SK-N-SH (cell line): ENCODE measurements around the gene AGAP1. TPM values are rescaled to one million over a fixed set of nuclear protein-coding genes. Genes with fewer than 3 reads are reported as not detected.

ENCODE experiments used
- CTCF ChIA-PET: fragments of 300-600, 350-600 bp; formaldehyde crosslinking; extraction: SDS; loops from one replicate; lab custom pipeline; 2021; lab: Yijun Ruan, JAX
- POLR2A ChIA-PET: fragments of 350-600 bp; sonication (Branson Sonifier 250); formaldehyde crosslinking; extraction: SDS; loops from one replicate; lab custom pipeline; 2020; ENCODE audit warnings: antibody characterized with exemption, inconsistent platforms; lab: Yijun Ruan, JAX
- DNase-seq: peaks from one replicate; pipeline ENCODE4 v3.0.0; 2012
- H2AFZ ChIP-seq: fragments of 200-600 bp; sonication (generic); 2 replicates; pipeline ENCODE4 v1.8.1; 2016; ENCODE audit warnings: antibody characterized with exemption, mild to moderate bottlenecking, low read depth
- H3F3A ChIP-seq: fragments of 200-600 bp; sonication (generic); replicated peaks from 2 replicates; pipeline ENCODE3; 2016; ENCODE audit warnings: antibody characterized with exemption, mild to moderate bottlenecking; ENCODE audit not compliant: insufficient read depth
- H3K27ac ChIP-seq, 2 experiments: fragments of 200-500 bp in 1 of 2; fragments of 200-600 bp in 1 of 2; sonication (Bioruptor generic) in 1 of 2; sonication (generic), shearing (Covaris generic) in 1 of 2; 2 replicates each; pipeline versions ENCODE4 v1.5.1 to v1.6.1; 2014 to 2016; ENCODE audit warnings: low read depth in 2 of 2, inconsistent platforms in 1 of 2, low read length in 1 of 2, mild to moderate bottlenecking in 1 of 2, mixed read lengths in 1 of 2
- H3K27me3 ChIP-seq: fragments of 200-600 bp; sonication (generic), shearing (Covaris generic); 2 replicates; pipeline ENCODE4 v1.6.1; 2016; ENCODE audit warnings: mixed run types; ENCODE audit not compliant: insufficient read depth
- H3K36me3 ChIP-seq, 2 experiments: fragments of 200-500 bp in 1 of 2; fragments of 200-600 bp in 1 of 2; sonication (Bioruptor generic) in 1 of 2; sonication (generic) in 1 of 2; replicated peaks in 1 of 2; 2 replicates each; pipeline versions ENCODE3 to v1.5.1; 2014 to 2016; ENCODE audit warnings: low read length in 1 of 2, mild to moderate bottlenecking in 1 of 2; ENCODE audit not compliant: insufficient read depth in 2 of 2, control insufficient read depth in 1 of 2
- H3K4me1 ChIP-seq, 2 experiments: fragments of 200-500 bp in 1 of 2; fragments of 200-600 bp in 1 of 2; sonication (Bioruptor generic) in 1 of 2; sonication (generic), shearing (Covaris generic) in 1 of 2; 2 replicates each; pipeline versions ENCODE4 v1.5.1 to v1.6.1; 2014 to 2016; ENCODE audit warnings: low read depth in 1 of 2, low read length in 1 of 2, mixed run types in 1 of 2; ENCODE audit not compliant: insufficient read depth in 2 of 2, control insufficient read depth in 1 of 2
- H3K4me2 ChIP-seq: fragments of 200-600 bp; sonication (generic), shearing (Covaris generic); 2 replicates; pipeline ENCODE4 v1.6.1; 2017; ENCODE audit warnings: mixed run types
- H3K4me3 ChIP-seq, 2 experiments: fragments of 200-500 bp in 1 of 2; fragments of 200-600 bp in 1 of 2; sonication (Bioruptor generic) in 1 of 2; sonication (generic), shearing (Covaris generic) in 1 of 2; 2 replicates each; pipeline versions ENCODE4 v1.5.1 to v1.8.1; 2014 to 2016; ENCODE audit warnings: low read depth in 2 of 2, inconsistent platforms in 1 of 2, low read length in 1 of 2, mild to moderate bottlenecking in 1 of 2, mixed read lengths in 1 of 2, moderate library complexity in 1 of 2
- H3K79me2 ChIP-seq: fragments of 200-600 bp; sonication (generic); 2 replicates; pipeline ENCODE4 v1.8.1; 2017; ENCODE audit warnings: mild to moderate bottlenecking; ENCODE audit not compliant: insufficient read depth
- H3K9ac ChIP-seq: fragments of 200-600 bp; sonication (generic); 2 replicates; pipeline ENCODE4 v1.6.1; 2017; ENCODE audit warnings: mixed run types
- H3K9me2 ChIP-seq: fragments of 200-600 bp; sonication (generic); 2 replicates; pipeline ENCODE4 v1.6.1; 2017; ENCODE audit warnings: mixed run types
- H3K9me3 ChIP-seq: fragments of 200-600 bp; sonication (generic); 2 replicates; pipeline ENCODE4 v1.6.1; 2017; ENCODE audit warnings: mixed run types, mild to moderate bottlenecking, moderate library complexity
- H4K20me1 ChIP-seq: fragments of 200-600 bp; sonication (generic); 2 replicates; pipeline ENCODE4 v1.6.1; 2017; ENCODE audit warnings: mild to moderate bottlenecking, mixed run types; ENCODE audit not compliant: insufficient read depth
- CHD2 ChIP-seq: fragments of 150-350 bp; IDR thresholded peaks from 2 replicates; pipeline ENCODE4 v1.6.1; 2018; ENCODE audit warnings: low read length; ENCODE audit not compliant: partially characterized antibody
- EP300 ChIP-seq, 2 experiments: IDR thresholded peaks; 2 replicates each; pipeline versions ENCODE4 v1.4.0 to v1.6.1; 2012; ENCODE audit warnings: borderline replicate concordance in 1 of 2, low read depth in 1 of 2, low read length in 1 of 2
- EZH2phosphoT487 ChIP-seq: fragments of 200-600 bp; sonication (generic); IDR thresholded peaks from 2 replicates; pipeline ENCODE4 v1.6.1; 2017; ENCODE audit warnings: low read depth, mixed run types, mild to moderate bottlenecking, antibody characterized with exemption, moderate library complexity, borderline replicate concordance
- FOXJ3 ChIP-seq: sonication (generic); formaldehyde crosslinking; IDR thresholded peaks from 2 replicates; pipeline ENCODE4 v1.5.1; 2020; ENCODE audit warnings: mild to moderate bottlenecking, missing genetic modification reagents
- GATA2 ChIP-seq: sonication (generic); formaldehyde crosslinking; IDR thresholded peaks from 2 replicates; pipeline ENCODE4 v1.5.0; 2020; ENCODE audit warnings: mild to moderate bottlenecking, missing genetic modification reagents
- JUND ChIP-seq: IDR thresholded peaks from 2 replicates; pipeline ENCODE4 v1.4.0; 2012
- MEF2A ChIP-seq: IDR thresholded peaks from 2 replicates; pipeline ENCODE4 v1.4.0; 2012; ENCODE audit warnings: low read depth, borderline replicate concordance
- NFIC ChIP-seq: IDR thresholded peaks from 2 replicates; pipeline ENCODE4 v1.4.0; 2012; ENCODE audit warnings: borderline replicate concordance
- POLR2AphosphoS5 ChIP-seq: IDR thresholded peaks from 2 replicates; pipeline ENCODE4 v1.6.1; 2012; ENCODE audit warnings: low read depth, low read length
- RCOR1 ChIP-seq: fragments of 150-350 bp; IDR thresholded peaks from 2 replicates; pipeline ENCODE4 v1.6.1; 2017; ENCODE audit warnings: antibody characterized with exemption, low read length
- RFX5 ChIP-seq: IDR thresholded peaks from 2 replicates; pipeline ENCODE4 v1.6.1; 2012; ENCODE audit warnings: mild to moderate bottlenecking, improper control_type of control experiment, low read length
- RXRA ChIP-seq: IDR thresholded peaks from 2 replicates; pipeline ENCODE4 v1.4.0; 2012; ENCODE audit warnings: low read depth, mild to moderate bottlenecking, borderline replicate concordance
- SMC3 ChIP-seq: IDR thresholded peaks from 2 replicates; pipeline ENCODE4 v1.6.1; 2012; ENCODE audit warnings: low read depth, low read length, improper control_type of control experiment
- TCF12 ChIP-seq: IDR thresholded peaks from 2 replicates; pipeline ENCODE4 v1.4.0; 2012
- YY1 ChIP-seq: IDR thresholded peaks from 2 replicates; pipeline ENCODE4 v1.4.0; 2012; ENCODE audit warnings: low read depth, mild to moderate bottlenecking
- WGBS: methylation state at CpG from one replicate; pipeline ENCODE4 v1.1.6; 2017; ENCODE audit warnings: low lambda C conversion rate; 5-methylcytosine and 5-hydroxymethylcytosine counted together
- polyA plus RNA-seq, 3 experiments: library from polyadenylated mRNA; depleted of rRNA; stranded (reverse); fragments of >200 nt; gene quantifications; 2 replicates each; pipeline ENCODE4 v1.2.3, GENCODE V29; 2012
- TF ChIP-seq, protein P1 (sequence below): fragments of 200-600 bp; sonication (generic); IDR thresholded peaks from 2 replicates; pipeline ENCODE4 v1.6.1; 2017; ENCODE audit warnings: antibody characterized with exemption, mild to moderate bottlenecking, moderate library complexity
- TF ChIP-seq, protein P2 (sequence below): IDR thresholded peaks from 2 replicates; pipeline ENCODE4 v1.4.0; 2012; ENCODE audit warnings: low read depth, borderline replicate concordance
- TF ChIP-seq, protein P3 (sequence below): IDR thresholded peaks from 2 replicates; pipeline ENCODE4; 2012
- TF ChIP-seq, protein P4 (sequence below): fragments of 150-350 bp; IDR thresholded peaks from 2 replicates; pipeline ENCODE4 v1.6.1; 2017; ENCODE audit warnings: antibody characterized with exemption, low read length, low read depth, borderline replicate concordance

The AGAP1 gene
- polyA plus RNA-seq, 1 of the 3 experiments (the other 2 are of a cell fraction), result 8.8 TPM

DNA sequence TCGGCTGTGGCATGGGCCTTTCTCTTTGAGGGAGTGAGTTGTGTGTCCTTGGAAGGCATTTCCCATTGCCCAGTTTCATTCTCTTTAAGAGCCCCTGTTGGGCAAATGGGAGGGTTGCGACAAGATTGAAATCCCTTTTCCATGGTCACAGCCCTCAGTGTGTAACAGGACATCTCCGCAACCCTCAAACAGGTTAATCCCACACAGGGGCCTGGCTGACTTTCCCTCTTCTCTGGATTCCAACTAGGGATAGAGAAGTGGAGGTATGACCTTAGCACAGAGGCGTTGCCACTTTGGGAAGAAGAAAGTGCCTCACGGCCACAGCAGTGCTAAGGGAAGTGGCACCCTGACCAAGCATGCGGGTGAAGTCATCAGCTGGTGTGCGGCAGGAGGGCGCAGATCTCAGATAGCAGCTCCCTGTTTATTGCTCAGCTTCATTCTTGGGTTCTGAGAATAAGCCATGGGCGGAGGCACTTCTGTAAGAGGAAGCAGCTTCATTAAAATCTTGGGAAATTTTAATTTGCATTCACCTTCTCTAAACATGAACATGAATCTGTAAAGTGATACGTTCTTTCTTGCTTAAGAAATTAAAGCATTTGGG lies 417.9 kb downstream of the AGAP1 start:
- 83% methylated on average over 10 of the region's 10 CpGs for WGBS
- no peak for DNase-seq

DNA sequence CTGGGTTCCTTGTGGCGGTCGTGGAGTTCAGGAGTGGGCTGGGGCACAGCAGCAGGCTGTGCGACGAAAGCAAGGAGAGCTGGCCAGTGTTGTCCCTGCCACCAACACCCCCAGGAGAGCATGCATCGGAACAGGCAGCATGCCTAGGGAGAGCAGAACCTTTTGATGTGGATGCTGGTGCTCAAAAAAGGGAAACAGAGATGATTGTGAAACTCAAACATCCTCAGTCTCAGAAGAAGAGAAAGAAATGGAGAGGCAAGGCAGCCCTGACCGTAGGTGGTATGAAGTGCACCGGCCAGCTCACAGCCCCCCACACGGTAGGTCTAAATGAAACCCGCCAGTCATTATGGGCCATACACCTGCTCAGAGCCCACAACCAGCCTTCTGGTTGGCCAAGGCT lies 420.9 kb downstream of the AGAP1 start:
- Histone ChIP-seq H3K4me3 (no peak overlapping the region), H3K36me3 (no peaks in the 10 kb centered on the region), H2AFZ (no peak overlapping the region), H3K9me3 (no peaks in the 10 kb centered on the region), H3F3A (no peaks in the 10 kb centered on the region), H3K4me2 (no peak overlapping the region), H3K79me2 (no peaks in the 10 kb centered on the region), H3K4me1 (no peaks in the 10 kb centered on the region), H3K9me2 (no peaks in the 10 kb centered on the region), H3K27me3 (no peaks in the 10 kb centered on the region), H3K9ac (no peak overlapping the region), H4K20me1 (no peaks in the 10 kb centered on the region), H3K27ac (no peak overlapping the region)
- ChIA-PET POLR2A (interaction anchor here (0.6 kb wide), 1 partner anchor 14 kb away, joined by 3 read pairs; no protein-coding TSS in a partner anchor), CTCF (no interaction called here)
- 96% methylated on average over 9 of the region's 9 CpGs for whole genome bisulfite sequencing
- DNase-seq, result no peak
- no peak for TF ChIP-seq RXRA
- TF ChIP-seq EZH2phosphoT487, result no peak
- no peak for TF ChIP-seq MEF2A
- TF ChIP-seq, protein P1, sequence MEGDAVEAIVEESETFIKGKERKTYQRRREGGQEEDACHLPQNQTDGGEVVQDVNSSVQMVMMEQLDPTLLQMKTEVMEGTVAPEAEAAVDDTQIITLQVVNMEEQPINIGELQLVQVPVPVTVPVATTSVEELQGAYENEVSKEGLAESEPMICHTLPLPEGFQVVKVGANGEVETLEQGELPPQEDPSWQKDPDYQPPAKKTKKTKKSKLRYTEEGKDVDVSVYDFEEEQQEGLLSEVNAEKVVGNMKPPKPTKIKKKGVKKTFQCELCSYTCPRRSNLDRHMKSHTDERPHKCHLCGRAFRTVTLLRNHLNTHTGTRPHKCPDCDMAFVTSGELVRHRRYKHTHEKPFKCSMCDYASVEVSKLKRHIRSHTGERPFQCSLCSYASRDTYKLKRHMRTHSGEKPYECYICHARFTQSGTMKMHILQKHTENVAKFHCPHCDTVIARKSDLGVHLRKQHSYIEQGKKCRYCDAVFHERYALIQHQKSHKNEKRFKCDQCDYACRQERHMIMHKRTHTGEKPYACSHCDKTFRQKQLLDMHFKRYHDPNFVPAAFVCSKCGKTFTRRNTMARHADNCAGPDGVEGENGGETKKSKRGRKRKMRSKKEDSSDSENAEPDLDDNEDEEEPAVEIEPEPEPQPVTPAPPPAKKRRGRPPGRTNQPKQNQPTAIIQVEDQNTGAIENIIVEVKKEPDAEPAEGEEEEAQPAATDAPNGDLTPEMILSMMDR, result no peak
- TF ChIP-seq CHD2, result no peak
- TF ChIP-seq, protein P2, sequence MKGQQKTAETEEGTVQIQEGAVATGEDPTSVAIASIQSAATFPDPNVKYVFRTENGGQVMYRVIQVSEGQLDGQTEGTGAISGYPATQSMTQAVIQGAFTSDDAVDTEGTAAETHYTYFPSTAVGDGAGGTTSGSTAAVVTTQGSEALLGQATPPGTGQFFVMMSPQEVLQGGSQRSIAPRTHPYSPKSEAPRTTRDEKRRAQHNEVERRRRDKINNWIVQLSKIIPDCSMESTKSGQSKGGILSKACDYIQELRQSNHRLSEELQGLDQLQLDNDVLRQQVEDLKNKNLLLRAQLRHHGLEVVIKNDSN, result no peak
- no peak for TF ChIP-seq GATA2 (CRISPR knock-in tag)
- TF ChIP-seq POLR2AphosphoS5, result no peak
- no peak for TF ChIP-seq TCF12
- TF ChIP-seq, protein P3, sequence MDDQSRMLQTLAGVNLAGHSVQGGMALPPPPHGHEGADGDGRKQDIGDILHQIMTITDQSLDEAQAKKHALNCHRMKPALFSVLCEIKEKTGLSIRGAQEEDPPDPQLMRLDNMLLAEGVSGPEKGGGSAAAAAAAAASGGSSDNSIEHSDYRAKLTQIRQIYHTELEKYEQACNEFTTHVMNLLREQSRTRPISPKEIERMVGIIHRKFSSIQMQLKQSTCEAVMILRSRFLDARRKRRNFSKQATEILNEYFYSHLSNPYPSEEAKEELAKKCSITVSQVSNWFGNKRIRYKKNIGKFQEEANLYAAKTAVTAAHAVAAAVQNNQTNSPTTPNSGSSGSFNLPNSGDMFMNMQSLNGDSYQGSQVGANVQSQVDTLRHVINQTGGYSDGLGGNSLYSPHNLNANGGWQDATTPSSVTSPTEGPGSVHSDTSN, result no peak
- no peak for TF ChIP-seq JUND
- TF ChIP-seq SMC3, result no peak
- no peak for TF ChIP-seq FOXJ3 (CRISPR knock-in tag)
- TF ChIP-seq NFIC, result no peak
- TF ChIP-seq RCOR1, result no peak
- TF ChIP-seq EP300 (IDR thresholded peaks at IDR 0.05; ENCODE audit: borderline replicate concordance in 1 of 2, low read depth in 1 of 2, low read length in 1 of 2), result no peak

More for the DNA sequence above, 417.9 kb downstream of the AGAP1 start:
- no peaks in the 10 kb centered on the region for H3F3A ChIP-seq
- no peaks in the 10 kb centered on the region for H4K20me1 ChIP-seq
- no peaks in the 10 kb centered on the region for H3K79me2 ChIP-seq
- no peak overlapping the region for H3K4me2 ChIP-seq
- no peaks in the 10 kb centered on the region for H3K4me1 ChIP-seq
- ChIA-PET CTCF (no interaction called here), POLR2A (no interaction called here)
- TF ChIP-seq YY1 (no peak), RFX5 (no peak), RCOR1 (no peak), POLR2AphosphoS5 (no peak)
- TF ChIP-seq, protein P3, result no peak
- TF ChIP-seq, protein P4, sequence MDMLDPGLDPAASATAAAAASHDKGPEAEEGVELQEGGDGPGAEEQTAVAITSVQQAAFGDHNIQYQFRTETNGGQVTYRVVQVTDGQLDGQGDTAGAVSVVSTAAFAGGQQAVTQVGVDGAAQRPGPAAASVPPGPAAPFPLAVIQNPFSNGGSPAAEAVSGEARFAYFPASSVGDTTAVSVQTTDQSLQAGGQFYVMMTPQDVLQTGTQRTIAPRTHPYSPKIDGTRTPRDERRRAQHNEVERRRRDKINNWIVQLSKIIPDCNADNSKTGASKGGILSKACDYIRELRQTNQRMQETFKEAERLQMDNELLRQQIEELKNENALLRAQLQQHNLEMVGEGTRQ, result no peak
- H3K36me3 ChIP-seq, result peaks cover 0 to 4% of the 10 kb centered on the region in 2 experiments
- no peak overlapping the region for H2AFZ ChIP-seq
- no peak overlapping the region for H3K9ac ChIP-seq
- no peaks in the 10 kb centered on the region for H3K27me3 ChIP-seq
- H3K9me3 ChIP-seq, result no peaks in the 10 kb centered on the region
- no peak overlapping the region for H3K4me3 ChIP-seq
- H3K27ac ChIP-seq, result no peak overlapping the region
- H3K9me2 ChIP-seq, result no peaks in the 10 kb centered on the region
